ENCODE results near the gene HMCN1. TPM values are rescaled to one million over a fixed set of nuclear protein-coding genes. Genes with fewer than 3 reads are reported as not detected.

Gene HMCN1
- total RNA-seq, 1 donor from 2014 or later = 28.0 TPM

- ATAC-seq (peak in 1 of 2 donors; percentile 46), DNase-seq (no peak)
- Histone ChIP-seq H3K4me1 (peaks cover 24% of the 10 kb centered on the region), H3K9me3 (no peaks in the 10 kb centered on the region), H3K27me3 (ENCODE audit: low read depth) (no peaks in the 10 kb centered on the region), H3K27ac (no peak overlapping the region), H3K36me3 (no peaks in the 10 kb centered on the region), H3K4me3 (no peak overlapping the region)
- TF ChIP-seq CTCF (IDR thresholded peaks at IDR 0.05) = no peak
- intact Hi-C loops (cut with DNase I) = no loop called here
Observed at GRCh38 chr1:186093437-186093836, 359.2 kb downstream of the HMCN1 start.

GRCh38 chr1:186094172-186094571, 360.0 kb downstream of the HMCN1 start:
- no peaks in the 10 kb centered on the region for H3K9me3 ChIP-seq
- DNase-seq = no peak
- intact Hi-C loops (cut with DNase I) = no loop called here
- peak; percentile 81 to 90 for ATAC-seq
- H3K36me3 ChIP-seq = no peaks in the 10 kb centered on the region
- peaks cover 24% of the 10 kb centered on the region for H3K4me1 ChIP-seq
- no peak for TF ChIP-seq CTCF (IDR thresholded peaks at IDR 0.05)
- no peak overlapping the region for H3K4me3 ChIP-seq
- H3K27ac ChIP-seq = no peak overlapping the region
- H3K27me3 ChIP-seq (ENCODE audit: low read depth) = no peaks in the 10 kb centered on the region

GRCh38 chr1:186099336-186100104, 365.3 kb downstream of the HMCN1 start:
- Histone ChIP-seq H3K27me3 (ENCODE audit: low read depth) (no peaks in the 10 kb centered on the region), H3K36me3 (peaks cover 5% of the 10 kb centered on the region), H3K4me3 (no peak overlapping the region), H3K4me1 (peaks cover 8% of the 10 kb centered on the region), H3K27ac (no peak overlapping the region), H3K9me3 (no peaks in the 10 kb centered on the region)
- ATAC-seq = no peak
- DNase-seq = no peak
- TF ChIP-seq CTCF (IDR thresholded peaks at IDR 0.05) = no peak
- intact Hi-C loops (cut with DNase I) = no loop called here

GRCh38 chr1:186102107-186102506, 367.9 kb downstream of the HMCN1 start:
- intact Hi-C loops (cut with DNase I) = no loop called here
- Histone ChIP-seq H3K36me3 (peaks cover 5% of the 10 kb centered on the region), H3K4me3 (no peak overlapping the region), H3K27ac (no peak overlapping the region), H3K4me1 (no peaks in the 10 kb centered on the region), H3K27me3 (ENCODE audit: low read depth) (no peaks in the 10 kb centered on the region), H3K9me3 (no peaks in the 10 kb centered on the region)
- no peak for DNase-seq
- TF ChIP-seq CTCF (IDR thresholded peaks at IDR 0.05) = no peak
- ATAC-seq = no peak

- H3K27me3 ChIP-seq (ENCODE audit: low read depth) = no peaks in the 10 kb centered on the region
- H3K9me3 ChIP-seq = no peaks in the 10 kb centered on the region
- no peaks in the 10 kb centered on the region for H3K4me1 ChIP-seq
- H3K27ac ChIP-seq = no peak overlapping the region
- DNase-seq (no peak), ATAC-seq (peak in 1 of 2 donors; percentile 44)
- H3K4me3 ChIP-seq = no peak overlapping the region
- peaks cover 5% of the 10 kb centered on the region for H3K36me3 ChIP-seq
- no peak for TF ChIP-seq CTCF (IDR thresholded peaks at IDR 0.05)
- intact Hi-C loops (cut with DNase I) = no loop called here
Observed at GRCh38 chr1:186102547-186103148, 368.5 kb downstream of the HMCN1 start.
